Non-pigmented ciliary epithelial cell (primary cell): ENCODE measurements around the gene UBL4A.

Experiments
- DNase-seq: peaks from one replicate; pipeline ENCODE4 v3.0.0-alpha.2; 2010; ENCODE audit warnings: low read depth

UBL4A gene

GRCh38 chrX:154437971-154438893 is 48.2 kb downstream of the UBL4A start:
- DNase-seq: no peak

- no peak for DNase-seq
Measured at GRCh38 chrX:154436983-154437752, 49.2 kb downstream of the UBL4A start, which contains the start of gene GDI1. TSS of gene GDI1 (plus strand) at chrX:154437154. CDS start at chrX:154437255, 101 bp downstream.

GRCh38 chrX:154436374-154436982 is 49.9 kb downstream of the UBL4A start:
- no peak for DNase-seq

DNA sequence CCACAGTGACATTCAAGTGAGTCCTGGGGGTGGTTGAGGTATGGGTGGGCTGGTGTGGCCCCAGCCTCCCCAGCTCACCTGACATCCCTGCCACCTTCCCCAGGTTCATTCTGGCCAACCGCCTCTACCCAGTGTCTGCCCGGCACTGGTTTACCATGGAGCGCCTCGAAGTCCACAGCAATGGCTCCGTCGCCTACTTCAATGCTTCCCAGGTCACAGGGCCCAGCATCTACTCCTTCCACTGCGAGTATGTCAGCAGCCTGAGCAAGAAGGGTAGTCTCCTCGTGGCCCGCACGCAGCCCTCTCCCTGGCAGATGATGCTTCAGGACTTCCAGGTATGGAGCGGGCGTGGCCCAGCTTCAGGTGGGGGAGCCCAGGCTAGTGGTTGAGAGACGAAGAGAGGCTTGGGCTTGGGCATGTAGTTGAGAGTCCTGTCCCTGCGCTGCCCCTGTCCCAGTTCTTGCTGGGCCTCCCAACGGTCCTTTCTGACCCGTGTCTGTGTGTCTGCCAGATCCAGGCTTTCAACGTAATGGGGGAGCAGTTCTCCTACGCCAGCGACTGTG is 51.2 kb downstream of the UBL4A start:
- DNase-seq: no peak

DNA sequence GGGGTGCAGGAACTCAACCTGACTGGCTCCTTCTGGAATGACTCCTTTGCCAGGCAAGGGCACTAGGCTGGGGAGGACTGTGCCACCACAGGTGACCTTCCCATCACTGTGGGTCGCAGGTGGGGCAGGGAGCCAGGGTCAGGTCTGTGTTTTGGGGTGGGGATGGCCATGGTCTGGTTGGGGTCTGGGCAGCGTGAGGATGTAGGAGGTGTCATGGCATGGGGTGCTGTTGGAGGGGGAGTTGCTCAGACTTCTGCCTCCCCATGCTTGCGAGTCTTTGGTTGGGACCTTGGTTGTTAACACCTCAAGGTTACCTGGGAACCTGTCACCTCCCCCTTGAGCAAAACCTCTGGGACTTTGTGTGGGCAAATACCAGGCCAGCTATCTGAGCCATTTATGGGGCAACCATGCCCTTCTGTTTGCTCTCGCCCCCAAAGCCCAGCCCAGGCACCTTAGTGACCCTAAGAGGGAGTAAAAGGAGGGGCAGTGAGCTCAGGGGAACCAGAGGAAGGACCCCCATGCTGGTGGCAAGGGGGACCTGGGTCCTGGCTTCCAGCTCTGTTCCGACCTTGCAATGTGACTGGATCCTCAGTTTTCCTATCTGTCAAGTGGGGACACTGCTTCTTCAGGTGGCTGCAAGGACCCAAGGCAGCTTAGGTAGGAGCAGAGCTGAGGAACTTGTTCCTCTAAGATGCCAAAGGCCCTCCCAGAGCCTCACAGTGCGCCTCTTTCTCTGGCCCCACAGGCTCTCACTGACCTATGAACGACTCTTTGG is 51.8 kb downstream of the UBL4A start:
- DNase-seq: no peak
